Measurements from ENCODE around the gene UBIAD1. TPM values are rescaled to one million over a fixed set of nuclear protein-coding genes. Genes with fewer than 3 reads are reported as not detected.

UBIAD1 gene, protein sequence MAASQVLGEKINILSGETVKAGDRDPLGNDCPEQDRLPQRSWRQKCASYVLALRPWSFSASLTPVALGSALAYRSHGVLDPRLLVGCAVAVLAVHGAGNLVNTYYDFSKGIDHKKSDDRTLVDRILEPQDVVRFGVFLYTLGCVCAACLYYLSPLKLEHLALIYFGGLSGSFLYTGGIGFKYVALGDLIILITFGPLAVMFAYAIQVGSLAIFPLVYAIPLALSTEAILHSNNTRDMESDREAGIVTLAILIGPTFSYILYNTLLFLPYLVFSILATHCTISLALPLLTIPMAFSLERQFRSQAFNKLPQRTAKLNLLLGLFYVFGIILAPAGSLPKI
- total RNA-seq (2014; rRNA removed; shearing (Covaris generic)), result 5.1 and 7.6 TPM in 2 replicates

GRCh38 chr1:11272832-11273594 is at the start of gene UBIAD1:
TSS of gene UBIAD1 (plus strand) at chr1:11273198. CDS start at chr1:11273532, 334 bp downstream.
- DNase-seq (ENCODE audit: low spot score), result peak; percentile 66

- DNase-seq (ENCODE audit: low spot score), result no peak
Observed at GRCh38 chr1:11227106-11228077, 45.6 kb upstream of the UBIAD1 start.

DNA sequence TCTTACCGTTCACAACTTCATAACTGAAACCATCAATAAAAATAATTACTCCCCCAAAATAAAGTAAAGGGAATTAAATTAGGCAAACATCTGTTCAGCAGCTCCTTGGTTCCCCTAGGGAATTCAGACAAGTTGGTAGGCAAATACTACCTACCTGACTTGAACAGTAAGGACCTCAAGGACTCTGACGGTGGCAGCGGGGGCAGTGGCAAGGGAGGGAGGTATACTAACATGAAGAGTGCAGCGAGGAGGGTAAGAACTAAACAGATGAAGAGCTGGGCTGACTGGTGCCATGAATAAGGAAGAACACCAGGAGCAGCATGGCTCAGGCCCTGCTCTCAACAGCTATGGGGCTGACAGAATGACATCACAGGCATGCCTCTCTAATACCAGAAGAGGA is 43.8 kb upstream of the UBIAD1 start:
- no peak for DNase-seq (ENCODE audit: low spot score)

- DNase-seq (ENCODE audit: low spot score), result no peak
Observed at GRCh38 chr1:11233208-11233607, 39.8 kb upstream of the UBIAD1 start.

GRCh38 chr1:11237356-11237755 is 35.6 kb upstream of the UBIAD1 start:
- DNase-seq (ENCODE audit: low spot score), result no peak

DNA sequence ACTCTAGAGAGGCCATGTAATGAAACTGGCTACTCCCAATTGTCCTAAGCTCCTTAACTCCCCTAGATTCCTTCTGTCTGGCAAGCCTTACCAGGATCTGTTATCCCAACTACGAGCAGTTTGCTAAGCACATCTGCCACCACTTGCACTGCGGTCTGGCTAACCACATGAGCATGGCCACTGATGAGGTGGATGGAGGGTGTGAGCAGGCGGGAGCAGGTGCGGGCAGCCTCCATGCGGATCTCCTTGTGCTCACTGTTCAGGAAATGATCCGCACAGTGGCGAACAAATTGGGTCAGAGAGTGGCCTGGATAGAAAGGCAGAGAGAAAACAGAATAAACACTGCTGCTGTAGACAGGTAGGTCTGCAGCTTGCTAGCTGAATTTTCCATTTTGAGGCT is 34.7 kb upstream of the UBIAD1 start:
- DNase-seq (ENCODE audit: low spot score), result no peak

DNA sequence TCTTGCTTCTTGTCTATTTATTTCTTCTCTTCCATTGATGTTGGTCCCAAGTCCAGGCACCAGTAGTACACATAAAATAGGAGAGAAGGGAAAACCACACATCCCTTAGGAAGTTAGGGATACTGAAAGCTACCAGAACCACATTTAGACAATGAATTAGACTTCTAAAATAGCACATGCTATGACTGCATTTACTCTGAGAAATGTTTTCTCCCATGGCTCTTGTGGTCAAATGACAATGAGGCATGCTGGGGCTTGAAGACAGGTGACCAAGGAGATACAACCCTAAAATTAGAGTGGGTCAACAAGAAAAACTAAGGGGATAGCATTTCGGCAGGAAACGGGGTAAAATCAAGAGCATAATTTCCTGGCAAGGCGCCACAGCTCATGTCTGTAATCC is 27.8 kb upstream of the UBIAD1 start:
- DNase-seq (ENCODE audit: low spot score), result no peak

GRCh38 chr1:11245904-11246719 is 26.9 kb upstream of the UBIAD1 start:
- no peak for DNase-seq (ENCODE audit: low spot score)

DNA sequence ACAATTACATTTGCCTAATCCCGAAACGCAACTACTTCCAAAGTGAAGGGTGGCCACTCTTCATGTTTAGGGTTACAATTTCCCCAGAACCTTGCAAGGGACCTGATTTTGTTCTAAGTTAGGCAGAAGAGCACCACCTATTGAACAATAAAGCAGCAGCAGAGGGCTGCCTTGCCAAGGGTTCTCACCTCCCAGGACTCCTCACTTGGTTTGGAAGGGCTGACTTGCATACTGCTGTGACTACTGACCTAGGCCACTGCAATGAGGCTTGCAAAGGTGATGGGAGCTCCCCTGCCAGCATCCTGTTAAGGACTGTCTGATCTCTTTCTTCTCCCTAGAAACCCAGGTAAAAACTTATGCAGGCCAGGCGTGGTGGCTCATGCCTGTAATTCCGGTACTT is 24.8 kb upstream of the UBIAD1 start:
- no peak for DNase-seq (ENCODE audit: low spot score)

- DNase-seq (ENCODE audit: low spot score), result no peak
Observed at GRCh38 chr1:11252538-11252937, 20.5 kb upstream of the UBIAD1 start.

DNA sequence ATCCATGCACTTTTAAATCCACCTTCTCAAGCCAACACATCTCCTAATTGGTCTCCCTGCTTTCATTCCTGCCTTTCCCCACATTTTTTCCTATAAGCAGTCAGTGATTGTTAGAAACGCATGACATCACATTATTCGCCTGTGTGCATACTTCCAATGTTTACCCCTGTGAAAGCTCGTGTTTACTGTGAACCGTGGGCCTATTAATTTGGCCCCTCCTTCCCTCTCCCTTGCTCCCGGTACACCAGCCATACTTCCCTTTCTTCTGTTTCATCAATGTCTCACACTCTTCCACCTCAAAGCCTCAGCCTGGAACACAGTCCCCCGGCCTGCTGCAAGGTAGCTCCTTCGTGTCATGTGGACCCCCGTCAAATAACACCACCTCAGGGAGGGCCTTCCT is 19.8 kb upstream of the UBIAD1 start:
- no peak for DNase-seq (ENCODE audit: low spot score)

DNA sequence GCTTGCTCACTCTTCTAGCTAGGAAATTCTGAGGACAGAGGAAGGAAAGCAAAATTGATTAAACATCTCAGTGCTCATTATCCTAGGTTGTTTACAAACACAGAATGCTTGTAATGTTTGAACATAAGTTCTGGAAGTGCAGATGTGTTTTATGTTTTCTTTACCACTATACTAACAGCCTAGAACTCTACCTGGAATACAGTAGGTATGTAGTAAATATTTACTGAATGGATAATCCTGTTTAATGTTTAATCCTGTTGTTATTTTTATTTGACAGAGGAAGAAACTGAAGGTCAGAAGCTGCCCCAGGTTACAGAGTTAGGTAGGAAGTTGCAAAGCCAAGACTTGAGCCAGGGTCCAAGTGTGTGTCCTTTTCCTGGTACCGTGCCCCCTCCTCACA is 16.7 kb upstream of the UBIAD1 start:
- DNase-seq (ENCODE audit: low spot score), result no peak

DNA sequence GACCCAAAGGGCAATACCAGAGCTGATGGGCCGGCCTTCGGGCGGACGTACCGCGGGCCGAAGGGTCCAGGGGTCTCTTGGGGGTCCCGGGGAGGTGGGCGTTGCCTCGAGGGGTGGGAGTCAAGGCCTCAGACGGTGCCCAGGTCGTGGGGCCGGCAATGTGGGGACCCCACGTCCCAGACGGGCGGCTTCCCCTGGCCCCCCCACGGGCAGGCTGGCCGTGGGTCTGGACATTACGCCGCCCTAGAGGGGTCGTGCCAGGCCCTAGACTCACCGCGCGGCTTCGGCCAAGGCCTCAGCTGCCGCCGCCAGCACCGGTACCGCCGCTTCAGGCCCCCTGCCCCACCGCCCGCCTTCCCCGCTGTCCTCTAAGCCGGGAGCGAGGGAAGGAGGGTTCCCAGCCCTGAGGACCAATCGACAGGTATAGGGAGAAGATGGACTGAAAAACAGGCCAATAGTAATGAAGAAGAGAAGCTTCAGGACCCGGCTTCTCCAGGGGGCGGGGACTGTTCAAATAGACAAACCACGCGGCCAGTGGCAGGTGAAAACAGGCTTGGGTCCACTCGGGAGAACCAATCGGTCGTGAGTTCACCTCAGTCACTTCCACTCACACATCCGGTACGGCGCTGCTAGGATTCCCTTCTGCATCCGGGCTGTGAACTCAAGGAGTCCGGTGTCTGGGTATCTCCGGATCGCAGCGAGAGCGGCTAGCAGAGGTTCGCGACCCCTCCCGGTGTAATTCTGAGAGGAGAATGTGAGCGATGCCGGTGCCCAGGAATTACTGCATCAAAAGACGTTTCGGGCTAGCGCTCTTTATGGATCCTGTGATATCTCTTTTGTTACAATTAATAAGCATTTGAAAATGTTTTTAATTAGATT is 10.6 kb upstream of the UBIAD1 start, which contains the start of gene MTOR:
Gene MTOR, minus strand, starts transcription at position 381 of the 879 bp plus-strand sequence. CDS start 3,142 bp downstream, outside the sequence.
- peak; percentile 98 for DNase-seq (ENCODE audit: low spot score)

GRCh38 chr1:11266268-11267074 is 6.5 kb upstream of the UBIAD1 start:
- DNase-seq (ENCODE audit: low spot score), result no peak

DNA sequence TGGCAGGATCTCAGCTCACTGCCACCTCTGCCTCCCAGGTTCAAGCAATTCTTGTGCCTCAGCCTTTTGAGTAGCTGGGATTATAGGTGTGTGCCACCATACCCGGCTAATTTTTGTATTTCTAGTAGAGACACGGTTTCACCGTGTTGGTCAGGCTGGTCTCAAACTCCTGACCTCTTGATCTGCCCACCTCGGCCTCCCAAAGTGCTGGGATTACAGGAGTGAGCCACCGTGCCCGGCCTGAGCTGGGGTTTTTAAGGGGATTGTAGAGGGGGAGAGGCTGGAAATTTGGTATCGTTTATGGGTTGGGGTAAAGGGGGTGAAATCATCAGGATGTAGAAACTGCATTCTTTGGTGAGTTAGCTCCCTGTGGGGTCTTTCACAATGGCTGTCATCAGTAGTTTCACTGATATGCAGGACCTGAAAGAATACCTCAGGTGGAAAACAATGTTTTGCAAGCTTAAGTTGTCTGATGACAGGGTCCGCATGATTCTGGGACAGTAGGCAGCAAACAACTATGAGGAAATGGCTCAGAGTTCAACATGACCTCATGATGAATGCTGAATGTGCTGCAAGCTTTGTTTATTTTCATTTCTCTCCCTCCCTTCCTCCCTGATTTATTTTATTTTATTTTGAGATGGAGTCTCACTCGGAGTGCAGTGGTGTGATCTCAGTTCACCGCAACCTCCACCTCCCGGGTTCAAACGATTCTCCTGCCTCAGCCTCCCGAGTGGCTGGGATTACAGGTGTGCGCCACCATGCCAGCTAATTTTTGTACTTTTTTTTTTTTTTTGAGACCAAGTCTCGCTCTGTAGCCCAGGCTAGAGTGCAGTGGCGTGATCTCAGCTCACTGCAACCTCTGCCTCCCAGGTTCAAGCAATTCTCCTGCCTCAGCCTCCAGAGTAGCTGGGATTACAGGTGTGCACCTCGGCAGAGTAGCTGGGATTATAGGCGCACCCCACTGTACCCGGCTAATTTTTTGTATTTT is 5.4 kb upstream of the UBIAD1 start:
- peak; percentile 11 for DNase-seq (ENCODE audit: low spot score)

GRCh38 chr1:11272544-11272831 is 510 bp upstream of the UBIAD1 start:
- no peak for DNase-seq (ENCODE audit: low spot score)

GRCh38 chr1:11273595-11274234 is 717 bp downstream of the UBIAD1 start:
- DNase-seq (ENCODE audit: low spot score), result no peak

- no peak for DNase-seq (ENCODE audit: low spot score)
Observed at GRCh38 chr1:11279152-11279551, 6.2 kb downstream of the UBIAD1 start.
